Vagina (tissue), 2 donors: ENCODE results near the gene CRTC3.

ENCODE experiments used
- POLR2A ChIP-seq, 2 donors: fragments of 450-650 bp; IDR thresholded peaks; one replicate each; pipeline ENCODE4 v1.6.1; 2017; ENCODE audit warnings: antibody characterized with exemption in 2 of 2, mild to moderate bottlenecking in 2 of 2, moderate library complexity in 2 of 2
- POLR2AphosphoS5 ChIP-seq, 2 donors: sonication (generic); formaldehyde crosslinking; IDR thresholded peaks; one replicate each; pipeline ENCODE4 v1.9.0; 2017; ENCODE audit warnings: antibody characterized with exemption in 2 of 2, mild to moderate bottlenecking in 2 of 2, low read depth in 1 of 2; ENCODE audit not compliant: insufficient read depth in 1 of 2

GRCh38 chr15:90681480-90681879, 151.8 kb downstream of the CRTC3 start:
- no peak for TF ChIP-seq POLR2AphosphoS5 (IDR thresholded peaks at IDR 0.05; ENCODE audit: insufficient read depth in 1 of 2, low read depth in 1 of 2)
- no peak for TF ChIP-seq POLR2A (IDR thresholded peaks at IDR 0.05)
